Hepatocyte (in vitro differentiated cells): ENCODE measurements around the gene RTTN.

ENCODE experiments used
- EZH2 ChIP-seq: fragments of 200-600 bp; sonication (generic); IDR thresholded peaks from 2 replicates; pipeline ENCODE4 v1.6.1; 2016; ENCODE audit warnings: antibody characterized with exemption, mild to moderate bottlenecking, borderline replicate concordance
- EZH2phosphoT487 ChIP-seq: fragments of 200-600 bp; sonication (generic); IDR thresholded peaks from one replicate; pipeline ENCODE4 v1.6.1; 2018; ENCODE audit warnings: antibody characterized with exemption, mild to moderate bottlenecking, low read depth, moderate library complexity; ENCODE audit not compliant: unreplicated experiment, severe bottlenecking
- TF ChIP-seq, protein P1 (sequence below): fragments of 200-600 bp; sonication (generic); IDR thresholded peaks from 2 replicates; pipeline ENCODE4 v1.5.1; 2016; ENCODE audit warnings: antibody characterized with exemption, mild to moderate bottlenecking; ENCODE audit not compliant: poor library complexity

DNA sequence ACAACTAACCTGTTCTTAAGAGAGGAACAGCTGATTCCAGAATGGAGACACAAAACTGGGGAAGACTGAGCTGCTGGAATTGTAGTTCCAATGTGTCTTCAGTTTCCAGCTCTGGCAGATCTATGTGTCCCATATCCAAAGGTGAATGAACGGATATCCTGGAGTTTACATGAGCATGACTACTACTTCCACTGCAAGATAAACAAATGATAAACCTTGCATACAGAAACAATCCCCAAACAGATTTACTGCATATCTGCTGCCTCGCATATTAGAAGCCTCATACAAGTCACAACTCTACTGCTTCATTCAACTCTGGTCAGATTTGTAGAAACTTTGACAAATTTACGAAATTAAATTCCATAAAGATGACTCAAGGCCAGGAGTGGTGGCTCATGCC, 15.0 kb downstream of the RTTN start:
- TF ChIP-seq, protein P1, sequence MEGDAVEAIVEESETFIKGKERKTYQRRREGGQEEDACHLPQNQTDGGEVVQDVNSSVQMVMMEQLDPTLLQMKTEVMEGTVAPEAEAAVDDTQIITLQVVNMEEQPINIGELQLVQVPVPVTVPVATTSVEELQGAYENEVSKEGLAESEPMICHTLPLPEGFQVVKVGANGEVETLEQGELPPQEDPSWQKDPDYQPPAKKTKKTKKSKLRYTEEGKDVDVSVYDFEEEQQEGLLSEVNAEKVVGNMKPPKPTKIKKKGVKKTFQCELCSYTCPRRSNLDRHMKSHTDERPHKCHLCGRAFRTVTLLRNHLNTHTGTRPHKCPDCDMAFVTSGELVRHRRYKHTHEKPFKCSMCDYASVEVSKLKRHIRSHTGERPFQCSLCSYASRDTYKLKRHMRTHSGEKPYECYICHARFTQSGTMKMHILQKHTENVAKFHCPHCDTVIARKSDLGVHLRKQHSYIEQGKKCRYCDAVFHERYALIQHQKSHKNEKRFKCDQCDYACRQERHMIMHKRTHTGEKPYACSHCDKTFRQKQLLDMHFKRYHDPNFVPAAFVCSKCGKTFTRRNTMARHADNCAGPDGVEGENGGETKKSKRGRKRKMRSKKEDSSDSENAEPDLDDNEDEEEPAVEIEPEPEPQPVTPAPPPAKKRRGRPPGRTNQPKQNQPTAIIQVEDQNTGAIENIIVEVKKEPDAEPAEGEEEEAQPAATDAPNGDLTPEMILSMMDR: no peak
- TF ChIP-seq EZH2phosphoT487 (no peak), EZH2 (no peak)
